ENCODE measurements around the gene EIF3L.
"Not testable (repeated sequence)": the region's sequence is repeated elsewhere in the genome, so short reads cannot be mapped to it uniquely, and the experiment has no call there.

The EIF3L gene

GRCh38 chr22:37849089-37849751, at the start of gene EIF3L:
TSS of gene EIF3L (plus strand) at chr22:37849419. CDS start at chr22:37849450, 31 bp downstream.
- DNase-seq (ENCODE audit: low read depth in 3 of 3): peak; percentile 80 to 83 (median 83)

- not testable (repeated sequence) for DNase-seq (ENCODE audit: low read depth in 3 of 3)
These were observed 49.2 kb upstream of the EIF3L start for GRCh38 chr22:37799979-37800378.

GRCh38 chr22:37801946-37802309, 47.3 kb upstream of the EIF3L start:
- no peak for DNase-seq (ENCODE audit: low read depth in 3 of 3)

GRCh38 chr22:37802310-37803194, 46.7 kb upstream of the EIF3L start:
- DNase-seq (ENCODE audit: low read depth in 3 of 3): no peak

GRCh38 chr22:37803195-37803638, 46.0 kb upstream of the EIF3L start:
- DNase-seq (ENCODE audit: low read depth in 3 of 3): no peak

GRCh38 chr22:37803639-37804351, 45.4 kb upstream of the EIF3L start:
- no peak for DNase-seq (ENCODE audit: low read depth in 3 of 3)

- no peak for DNase-seq (ENCODE audit: low read depth in 3 of 3)
These were observed 44.8 kb upstream of the EIF3L start for GRCh38 chr22:37804352-37804880.

GRCh38 chr22:37804881-37805809, 44.1 kb upstream of the EIF3L start:
- peak; percentile 61 to 71 (median 70) for DNase-seq (ENCODE audit: low read depth in 3 of 3)

GRCh38 chr22:37805810-37806277, 43.4 kb upstream of the EIF3L start:
- no peak for DNase-seq (ENCODE audit: low read depth in 3 of 3)

- DNase-seq (ENCODE audit: low read depth in 3 of 3): no peak
These were observed 42.5 kb upstream of the EIF3L start for GRCh38 chr22:37806409-37807333.

GRCh38 chr22:37807410-37808293, 41.6 kb upstream of the EIF3L start, which contains the start of gene GCAT:
TSS of gene GCAT (plus strand) at chr22:37807934. CDS start at chr22:37807968, 34 bp downstream.
- peak; percentile 88 to 91 (median 90) for DNase-seq (ENCODE audit: low read depth in 3 of 3)

GRCh38 chr22:37808294-37808657, 40.9 kb upstream of the EIF3L start:
- no peak for DNase-seq (ENCODE audit: low read depth in 3 of 3)

- no peak for DNase-seq (ENCODE audit: low read depth in 3 of 3)
These were observed 39.4 kb upstream of the EIF3L start for GRCh38 chr22:37809672-37810333.

GRCh38 chr22:37811867-37812266, 37.4 kb upstream of the EIF3L start:
- DNase-seq (ENCODE audit: low read depth in 3 of 3): no peak

GRCh38 chr22:37812869-37813678, 36.1 kb upstream of the EIF3L start:
- no peak for DNase-seq (ENCODE audit: low read depth in 3 of 3)

- no peak for DNase-seq (ENCODE audit: low read depth in 3 of 3)
These were observed 33.6 kb upstream of the EIF3L start for GRCh38 chr22:37815593-37815992.

GRCh38 chr22:37816543-37817180, 32.6 kb upstream of the EIF3L start:
- no peak for DNase-seq (ENCODE audit: low read depth in 3 of 3)

Measured in stimulated activated CD4-positive, alpha-beta T cell treated with anti-CD3 and anti-CD28 coated beads, TNF-alpha, amount 100 ng/mL, for 48 hours (primary cell).